Heart left ventricle (tissue), 16 donors: ENCODE data around the gene OR5H14. TPM values are rescaled to one million over a fixed set of nuclear protein-coding genes. Genes with fewer than 3 reads are reported as not detected.

ENCODE experiments used
- ATAC-seq, 4 donors: fragments of 200-7000 bp; cut with Tn5 transposase; one replicate each; pipeline ENCODE4 v1.9.1; 2020 to 2022; ENCODE audit warnings: moderate library complexity in 4 of 4, mild to moderate bottlenecking in 3 of 4, moderate number of reproducible peaks in 1 of 4
- DNase-seq, 5 donors: peaks; one replicate each; pipeline ENCODE4 v3.0.0-alpha.2; 2020
- H3K27ac ChIP-seq, 12 donors: fragments of 200-600 bp; sonication (generic) in 4 of 12; one replicate each; pipeline versions ENCODE4 v1.5.0 to v1.8.0; 2016 to 2022; ENCODE audit warnings: mild to moderate bottlenecking in 2 of 12
- H3K27me3 ChIP-seq, 9 donors: fragments of 200-600 bp; sonication (generic) in 2 of 9; one replicate each; pipeline versions ENCODE4 v1.5.1 to v1.8.0; 2016 to 2022; ENCODE audit warnings: mild to moderate bottlenecking in 3 of 9
- H3K36me3 ChIP-seq, 9 donors: fragments of 200-600 bp; sonication (generic) in 2 of 9; one replicate each; pipeline versions ENCODE4 v1.5.0 to v1.8.0; 2018 to 2022; ENCODE audit warnings: mild to moderate bottlenecking in 2 of 9
- H3K4me1 ChIP-seq, 12 donors: fragments of 200-600 bp; sonication (generic) in 4 of 12; one replicate each; pipeline versions ENCODE4 v1.5.0 to v1.8.0; 2016 to 2022; ENCODE audit warnings: mild to moderate bottlenecking in 3 of 12
- H3K4me3 ChIP-seq, 12 donors: fragments of 200-600 bp; sonication (generic) in 4 of 12; one replicate each; pipeline versions ENCODE4 v1.5.0 to v1.8.0; 2017 to 2022; ENCODE audit warnings: mild to moderate bottlenecking in 9 of 12, moderate library complexity in 4 of 12
- H3K9me3 ChIP-seq, 12 donors: fragments of 200-600 bp; sonication (generic) in 4 of 12; one replicate each; pipeline versions ENCODE4 v1.5.0 to v1.8.0; 2016 to 2022; ENCODE audit warnings: mild to moderate bottlenecking in 1 of 12
- POLR2A ChIP-seq, 2 donors: fragments of 450-650 bp; IDR thresholded peaks; one replicate each; pipeline ENCODE4 v1.6.1; 2017; ENCODE audit warnings: antibody characterized with exemption in 2 of 2, mild to moderate bottlenecking in 2 of 2, moderate library complexity in 2 of 2
- WGBS, 4 donors: extraction: QIAGEN DNeasy Blood & Tissue Kit in 2 of 4; methylation state at CpG; one replicate each; pipeline versions ENCODE4 v1.1.5 to v1.1.7; 2013 to 2018; 5-methylcytosine and 5-hydroxymethylcytosine counted together
- intact Hi-C, 10 donors: fragments of 100-400 bp; cut with DNase I; formaldehyde crosslinking; loops; one replicate each; pipeline versions ENCODE4 v1.11.1 to v1.14.2; 2022
- polyA plus RNA-seq, 2 donors: library from polyadenylated mRNA; stranded (reverse); fragments of 200-250 nt; gene quantifications; one replicate each; pipeline ENCODE4 v1.2.3, GENCODE V29; 2013
- total RNA-seq, 9 donors: library from RNA; depleted of rRNA in 2 of 9; stranded (reverse); fragments of >200 nt in 2 of 9; fragmentation: NEBNext Ultra II Directional in 3 of 9; extraction: Animal tissue kit (Norgen Biotek cat#: 25700) in 3 of 9; gene quantifications; one replicate each; pipeline versions ENCODE4 v1.1.0 to v1.2.4, GENCODE V29; 2016 to 2023
- TF ChIP-seq, protein P1 (sequence below), 12 donors: fragments of 200-600 bp; sonication (generic) in 4 of 12; IDR thresholded peaks; one replicate each; pipeline versions ENCODE4 v1.5.0 to v1.8.0; 2018 to 2022; ENCODE audit warnings: antibody characterized with exemption in 12 of 12, mild to moderate bottlenecking in 5 of 12
- donor health status: ischemic (EF 13 %, LVEDD 7.1; RV severe dilation, severe dysfunction).
- donor health status: healthy with polysubstance abuse.
- donor health status: DM: no; HTN: yes; CAD: no.
- donor health status: DM: no; HTN: no; CAD: no.
- donor health status: ischemic (EF 25% LVEDD 6.9; RV normal size, moderate dysfunction).
- donor health status: ischemic (EF 25% LVEDD 5.7; RV mildly dilated, moderate dysfunction).
- donor health status: healthy.
- donor health status: DM: yes; HTN: yes; CAD: no.
- donor health status: ischemic (EF 35%, LVEDD 5.7; RV mildly dilated, moderate dysfunction).
- donor health status: nonischemic (EF 11% LVEDD 7.7; RV severe dilation, severe dysfunction).
- donor health status: DM: yes; HTN: yes; CAD: no.
- donor health status: PGD.
- donor health status: ischemic (EF 29% LVEDD 5.4; RV normal size, mild dysfunction).
- donor health status: nonischemic (EF 23%, LVEDD 6.1; RV moderate dilation, normal function).

The OR5H14 gene
- total and polyA plus RNA-seq, 11 donors: not detected

- intact Hi-C loops: no loop called here
- Histone ChIP-seq H3K9me3 (peaks cover 0 to 43% (median 13%) of the 10 kb centered on the region in 12 donors), H3K4me3 (no peak overlapping the region), H3K4me1 (no peaks in the 10 kb centered on the region), H3K27me3 (no peaks in the 10 kb centered on the region), H3K27ac (no peak overlapping the region), H3K36me3 (no peaks in the 10 kb centered on the region)
- DNase-seq (no peak), ATAC-seq (no peak)
- TF ChIP-seq POLR2A (IDR thresholded peaks at IDR 0.05): no peak
- TF ChIP-seq, protein P1, sequence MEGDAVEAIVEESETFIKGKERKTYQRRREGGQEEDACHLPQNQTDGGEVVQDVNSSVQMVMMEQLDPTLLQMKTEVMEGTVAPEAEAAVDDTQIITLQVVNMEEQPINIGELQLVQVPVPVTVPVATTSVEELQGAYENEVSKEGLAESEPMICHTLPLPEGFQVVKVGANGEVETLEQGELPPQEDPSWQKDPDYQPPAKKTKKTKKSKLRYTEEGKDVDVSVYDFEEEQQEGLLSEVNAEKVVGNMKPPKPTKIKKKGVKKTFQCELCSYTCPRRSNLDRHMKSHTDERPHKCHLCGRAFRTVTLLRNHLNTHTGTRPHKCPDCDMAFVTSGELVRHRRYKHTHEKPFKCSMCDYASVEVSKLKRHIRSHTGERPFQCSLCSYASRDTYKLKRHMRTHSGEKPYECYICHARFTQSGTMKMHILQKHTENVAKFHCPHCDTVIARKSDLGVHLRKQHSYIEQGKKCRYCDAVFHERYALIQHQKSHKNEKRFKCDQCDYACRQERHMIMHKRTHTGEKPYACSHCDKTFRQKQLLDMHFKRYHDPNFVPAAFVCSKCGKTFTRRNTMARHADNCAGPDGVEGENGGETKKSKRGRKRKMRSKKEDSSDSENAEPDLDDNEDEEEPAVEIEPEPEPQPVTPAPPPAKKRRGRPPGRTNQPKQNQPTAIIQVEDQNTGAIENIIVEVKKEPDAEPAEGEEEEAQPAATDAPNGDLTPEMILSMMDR (IDR thresholded peaks at IDR 0.05): no peak
These were observed 36.8 kb upstream of the OR5H14 start for GRCh38 chr3:98110550-98110908.

DNA sequence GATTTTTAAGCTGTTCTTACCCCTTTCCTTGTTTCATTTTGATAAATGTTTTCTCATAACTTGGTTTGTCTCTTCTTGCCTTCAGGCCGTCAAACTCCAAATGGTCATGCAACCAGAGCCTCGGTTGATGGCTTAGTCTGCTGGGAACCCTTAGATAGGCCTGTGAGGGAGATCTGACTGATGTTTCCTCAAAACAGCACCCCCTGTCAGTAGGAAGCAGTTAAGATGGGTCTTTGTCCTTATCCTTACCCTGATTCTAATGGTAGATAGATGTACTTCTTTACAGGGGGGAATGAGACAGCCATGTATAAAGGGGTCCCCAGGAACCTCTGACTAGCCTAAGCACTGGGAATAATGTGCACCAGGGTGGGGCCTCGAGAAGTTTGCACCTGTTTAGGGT, 33.0 kb upstream of the OR5H14 start:
- 51 to 67% (median 55%) methylated on average over 3 of the region's 3 CpGs for WGBS, 4 donors
- H3K4me3 ChIP-seq: no peak overlapping the region
- H3K36me3 ChIP-seq: no peaks in the 10 kb centered on the region
- intact Hi-C loops: no loop called here
- H3K4me1 ChIP-seq: no peaks in the 10 kb centered on the region
- DNase-seq: no peak
- H3K27ac ChIP-seq: no peak overlapping the region
- peaks cover 0 to 40% (median 13%) of the 10 kb centered on the region in 12 donors for H3K9me3 ChIP-seq
- no peak for TF ChIP-seq POLR2A (IDR thresholded peaks at IDR 0.05)
- TF ChIP-seq, protein P1 (IDR thresholded peaks at IDR 0.05): no peak
- ATAC-seq: no peak
- H3K27me3 ChIP-seq: no peaks in the 10 kb centered on the region

DNA sequence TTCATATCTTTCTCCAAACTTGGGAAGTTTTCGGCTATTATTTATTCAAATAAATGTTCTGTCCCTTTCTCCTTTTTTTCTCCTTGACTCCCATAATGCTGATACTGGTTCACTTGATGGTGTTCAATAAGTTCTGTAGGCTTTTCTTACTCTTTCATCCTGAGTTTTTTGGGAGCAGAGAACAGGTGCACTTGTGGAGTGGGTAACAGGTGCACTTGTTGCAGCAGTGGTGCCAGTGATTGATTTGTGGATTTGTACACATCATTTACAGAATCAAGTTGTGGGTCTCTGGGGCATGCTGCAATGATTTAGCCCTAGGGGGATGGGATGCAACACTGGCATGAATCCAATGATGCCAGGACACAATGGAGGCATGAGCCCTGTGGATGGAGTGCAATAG, 31.6 kb upstream of the OR5H14 start:
- intact Hi-C loops: no loop called here
- TF ChIP-seq, protein P1 (IDR thresholded peaks at IDR 0.05): no peak
- no peak for TF ChIP-seq POLR2A (IDR thresholded peaks at IDR 0.05)
- WGBS, 4 donors: 88 to 98% (median 94%) methylated on average over 1 of the region's 1 CpG
- no peak overlapping the region for H3K27ac ChIP-seq
- ATAC-seq (no peak), DNase-seq (no peak)
- H3K27me3 ChIP-seq: no peaks in the 10 kb centered on the region
- H3K36me3 ChIP-seq: no peaks in the 10 kb centered on the region
- H3K4me3 ChIP-seq: no peak overlapping the region
- H3K9me3 ChIP-seq: peaks cover 0 to 30% (median 13%) of the 10 kb centered on the region in 12 donors
- H3K4me1 ChIP-seq: no peaks in the 10 kb centered on the region

GRCh38 chr3:98130421-98130820, 16.9 kb upstream of the OR5H14 start, which contains the start of gene OR5H1:
Gene OR5H1, plus strand, starts transcription at chr3:98130721. Its CDS starts 1,977 bp downstream, at chr3:98132698.
- intact Hi-C loops: no loop called here
- ATAC-seq: no peak
- no peak for TF ChIP-seq POLR2A (IDR thresholded peaks at IDR 0.05)
- TF ChIP-seq, protein P1 (IDR thresholded peaks at IDR 0.05): no peak

More at GRCh38 chr3:98130421-98130820, 16.9 kb upstream of the OR5H14 start, which contains the start of gene OR5H1:
- WGBS, 4 donors: 69 to 78% (median 72%) methylated on average over 1 of the region's 1 CpG
- no peak within 1 kb of the TSS for H3K4me3 ChIP-seq
- H3K4me1 ChIP-seq: no peaks in the 10 kb centered on the region
- no peak for DNase-seq
- no peaks in the 10 kb centered on the region for H3K27me3 ChIP-seq
- no peaks in the 10 kb centered on the region for H3K36me3 ChIP-seq
- H3K27ac ChIP-seq: no peak within 1 kb of the TSS
- no peaks in the 10 kb centered on the region for H3K9me3 ChIP-seq
